Neuronal stem cell (in vitro differentiated cells): Measurements from ENCODE around the gene PRODH.
"Not testable (repeated sequence)": the region's sequence is repeated elsewhere in the genome, so short reads cannot be mapped to it uniquely, and the experiment has no call there.

Source experiments
- DNase-seq: peaks from one replicate; pipeline ENCODE4 v3.0.0-alpha.2; 2013; ENCODE audit warnings: low spot score
- H2AFZ ChIP-seq: one replicate; pipeline ENCODE4 v1.6.1; 2013; ENCODE audit warnings: mild to moderate bottlenecking, low read length, inconsistent platforms
- H2AK5ac ChIP-seq: 2 replicates; pipeline ENCODE4 v1.6.1; 2013; ENCODE audit warnings: low read depth, mild to moderate bottlenecking, inconsistent platforms, low read length, moderate library complexity, mixed read lengths
- H2BK120ac ChIP-seq: 2 replicates; pipeline ENCODE4 v1.6.1; 2013; ENCODE audit warnings: low read depth, mild to moderate bottlenecking, inconsistent platforms, low read length, moderate library complexity, mixed read lengths
- H2BK12ac ChIP-seq: one replicate; pipeline ENCODE4 v1.6.1; 2013; ENCODE audit warnings: low read length, inconsistent platforms
- H2BK15ac ChIP-seq: 2 replicates; pipeline ENCODE4 v1.6.1; 2013; ENCODE audit warnings: mild to moderate bottlenecking, low read length, inconsistent platforms, mixed read lengths
- H2BK5ac ChIP-seq: one replicate; pipeline ENCODE4 v1.6.1; 2013; ENCODE audit warnings: inconsistent platforms, mild to moderate bottlenecking, low read length, moderate library complexity
- H3K14ac ChIP-seq: one replicate; pipeline ENCODE4 v1.6.1; 2013; ENCODE audit warnings: low read length, inconsistent platforms
- H3K18ac ChIP-seq: 2 replicates; pipeline ENCODE4 v1.6.1; 2013; ENCODE audit warnings: low read length, inconsistent platforms
- H3K23ac ChIP-seq: 2 replicates; pipeline ENCODE4 v1.6.1; 2013; ENCODE audit warnings: low read depth, mild to moderate bottlenecking, mixed read lengths, low read length, inconsistent platforms; ENCODE audit not compliant: poor library complexity
- H3K27ac ChIP-seq: replicated peaks from 3 replicates; pipeline ENCODE4 v1.5.1; 2013; ENCODE audit warnings: low read length, inconsistent platforms
- H3K27me3 ChIP-seq, 3 experiments: 2 replicates each; pipeline ENCODE4 v1.6.1; 2013; ENCODE audit warnings: low read length in 3 of 3, mild to moderate bottlenecking in 2 of 3, inconsistent platforms in 1 of 3, low read depth in 1 of 3, mixed read lengths in 1 of 3, moderate library complexity in 1 of 3; ENCODE audit not compliant: control insufficient read depth in 3 of 3, insufficient read depth in 3 of 3
- H3K36me3 ChIP-seq, 2 donors: replicated peaks in 1 of 2; 2 replicates each; pipeline ENCODE4 v1.6.1; 2013; ENCODE audit warnings: low read length in 2 of 2; ENCODE audit not compliant: control insufficient read depth in 2 of 2, insufficient read depth in 2 of 2
- H3K4ac ChIP-seq: 2 replicates; pipeline ENCODE4 v1.6.1; 2013; ENCODE audit warnings: inconsistent platforms, mild to moderate bottlenecking, low read length, moderate library complexity
- H3K4me1 ChIP-seq, 2 donors: 1 replicate in 1 of 2; 2 replicates in 1 of 2; pipeline ENCODE4 v1.6.1; 2013; ENCODE audit warnings: low read length in 2 of 2, low read depth in 1 of 2; ENCODE audit not compliant: control insufficient read depth in 2 of 2, insufficient read depth in 1 of 2
- H3K4me2 ChIP-seq: one replicate; pipeline ENCODE4 v1.6.1; 2013; ENCODE audit warnings: mild to moderate bottlenecking, low read length, inconsistent platforms; ENCODE audit not compliant: insufficient read depth, poor library complexity, severe bottlenecking
- H3K4me3 ChIP-seq, 2 donors: 2 replicates each; pipeline ENCODE4 v1.5.1; 2013; ENCODE audit warnings: low read length in 2 of 2, mild to moderate bottlenecking in 2 of 2, inconsistent platforms in 1 of 2, moderate library complexity in 1 of 2
- H3K79me1 ChIP-seq: one replicate; pipeline ENCODE4 v1.6.1; 2013; ENCODE audit warnings: low read depth, mild to moderate bottlenecking, inconsistent platforms, low read length, moderate library complexity
- H3K9ac ChIP-seq: one replicate; pipeline ENCODE4 v1.6.1; 2013; ENCODE audit warnings: mild to moderate bottlenecking, low read depth, low read length, inconsistent platforms; ENCODE audit not compliant: poor library complexity
- H3K9me3 ChIP-seq, 2 donors: replicated peaks in 1 of 2; 2 replicates each; pipeline versions ENCODE3 to v1.6.1; 2013; ENCODE audit warnings: low read length in 2 of 2, mild to moderate bottlenecking in 2 of 2, inconsistent platforms in 1 of 2, low read depth in 1 of 2, mixed read lengths in 1 of 2, moderate library complexity in 1 of 2; ENCODE audit not compliant: control insufficient read depth in 2 of 2, insufficient read depth in 1 of 2
- H4K8ac ChIP-seq: one replicate; pipeline ENCODE4 v1.6.1; 2013; ENCODE audit warnings: low read depth, mild to moderate bottlenecking, inconsistent platforms, low read length, moderate library complexity
- H4K91ac ChIP-seq: one replicate; pipeline ENCODE4 v1.6.1; 2013; ENCODE audit warnings: low read length, low read depth, mild to moderate bottlenecking, inconsistent platforms; ENCODE audit not compliant: poor library complexity
- WGBS, 2 donors: extraction: QIAGEN DNeasy Blood & Tissue Kit; methylation state at CpG; one replicate each; pipeline ENCODE4 v1.1.7; 2013; ENCODE audit warnings: missing lambda C conversion rate in 2 of 2, mixed read lengths in 1 of 2; ENCODE audit not compliant: insufficient read length in 2 of 2, insufficient replicate concordance in 1 of 2; ENCODE audit errors: extremely low coverage in 2 of 2; 5-methylcytosine and 5-hydroxymethylcytosine counted together

PRODH gene

DNA sequence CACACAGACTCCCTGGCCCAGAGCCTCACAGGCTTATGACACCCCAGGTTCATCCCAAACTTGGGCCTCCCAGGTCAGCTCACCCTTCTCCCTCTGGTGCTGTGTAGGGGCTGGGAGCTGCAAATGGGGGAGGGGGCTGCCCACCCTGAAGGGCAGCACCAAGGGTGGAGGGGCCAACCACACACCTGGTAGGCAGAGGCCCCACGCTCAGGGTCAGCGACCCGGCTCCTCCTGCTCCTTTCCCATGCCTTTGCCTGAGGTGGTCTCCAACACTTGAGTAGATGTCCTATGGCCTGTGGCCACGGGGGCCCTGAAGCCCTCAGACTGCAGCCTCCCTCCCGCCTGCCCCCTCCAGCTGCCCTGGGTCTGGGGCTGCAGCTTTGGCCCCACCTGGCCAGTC is 26.5 kb downstream of the PRODH start:
- DNase-seq = no peak
- no peak overlapping the region for H2BK120ac ChIP-seq
- no CpG with 5 or more reads among the region's 5 CpGs for WGBS, 2 donors

DNA sequence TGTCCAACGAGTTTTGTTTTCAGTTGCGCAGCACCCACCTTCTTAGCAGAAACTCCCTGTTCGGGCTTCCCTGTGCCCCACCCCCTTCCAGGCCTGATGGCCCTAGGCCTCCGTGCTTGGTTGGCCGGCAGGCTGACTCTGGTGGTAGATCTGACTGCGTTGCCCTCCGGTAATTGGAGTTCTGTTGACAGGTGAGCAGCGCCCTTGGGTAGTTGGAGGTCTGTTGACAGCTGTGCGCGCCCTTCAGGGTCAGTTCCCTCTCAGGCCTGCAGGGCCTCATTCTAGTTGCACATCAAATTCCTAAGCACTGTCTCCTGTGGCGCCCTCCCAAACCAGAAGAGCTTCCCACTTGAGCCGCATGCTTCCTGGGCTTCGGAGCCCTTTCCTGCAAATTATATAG is 29.2 kb downstream of the PRODH start:
- Histone ChIP-seq H3K9ac (no peak overlapping the region), H3K27ac (no peak overlapping the region), H3K4me1 (no peaks in the 10 kb centered on the region), H3K4me2 (no peak overlapping the region), H4K91ac (no peak overlapping the region), H3K23ac (no peak overlapping the region), H2BK15ac (no peak overlapping the region), H3K18ac (no peak overlapping the region), H4K8ac (no peak overlapping the region), H3K27me3 (no peaks in the 10 kb centered on the region), H3K4me3 (no peak overlapping the region), H2AK5ac (no peak overlapping the region), H3K9me3 (no peaks in the 10 kb centered on the region), H2BK5ac (no peak overlapping the region), H2BK12ac (no peak overlapping the region), H3K4ac (no peak overlapping the region), H3K79me1 (no peaks in the 10 kb centered on the region), H2BK120ac (no peak overlapping the region), H3K14ac (no peak overlapping the region), H3K36me3 (no peaks in the 10 kb centered on the region), H2AFZ (no peak overlapping the region)
- DNase-seq = no peak
- WGBS, 2 donors = no CpG with 5 or more reads among the region's 13 CpGs

More for the DNA sequence above, 26.5 kb downstream of the PRODH start:
- Histone ChIP-seq H3K36me3 (no peaks in the 10 kb centered on the region), H3K23ac (no peak overlapping the region), H3K4me3 (no peak overlapping the region), H3K4ac (no peak overlapping the region), H2BK12ac (no peak overlapping the region), H3K4me1 (no peaks in the 10 kb centered on the region), H3K27me3 (no peaks in the 10 kb centered on the region), H3K9me3 (no peaks in the 10 kb centered on the region), H2AFZ (no peak overlapping the region), H3K18ac (no peak overlapping the region), H4K91ac (no peak overlapping the region), H2BK5ac (no peak overlapping the region), H3K9ac (no peak overlapping the region), H3K79me1 (no peaks in the 10 kb centered on the region), H3K27ac (no peak overlapping the region), H2BK15ac (no peak overlapping the region), H3K14ac (no peak overlapping the region), H3K4me2 (no peak overlapping the region), H2AK5ac (no peak overlapping the region), H4K8ac (no peak overlapping the region)

DNA sequence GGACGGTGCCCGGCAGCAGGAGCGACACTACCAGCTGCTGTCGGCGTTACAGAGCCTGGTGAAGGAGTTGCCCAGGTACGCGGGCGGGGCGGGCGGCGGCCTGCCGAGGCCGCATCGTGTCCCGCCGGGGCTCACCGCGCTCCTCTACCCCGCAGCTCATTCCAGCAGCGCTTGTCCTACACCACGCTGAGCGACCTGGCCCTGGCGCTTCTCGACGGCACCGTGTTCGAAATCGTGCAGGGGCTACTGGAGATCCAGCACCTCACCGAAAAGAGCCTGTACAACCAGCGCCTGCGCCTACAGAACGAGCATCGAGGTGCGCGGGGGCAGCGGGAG is 29.7 kb downstream of the PRODH start:
- not testable (repeated sequence) for H2AFZ ChIP-seq, H3K36me3 ChIP-seq

DNA sequence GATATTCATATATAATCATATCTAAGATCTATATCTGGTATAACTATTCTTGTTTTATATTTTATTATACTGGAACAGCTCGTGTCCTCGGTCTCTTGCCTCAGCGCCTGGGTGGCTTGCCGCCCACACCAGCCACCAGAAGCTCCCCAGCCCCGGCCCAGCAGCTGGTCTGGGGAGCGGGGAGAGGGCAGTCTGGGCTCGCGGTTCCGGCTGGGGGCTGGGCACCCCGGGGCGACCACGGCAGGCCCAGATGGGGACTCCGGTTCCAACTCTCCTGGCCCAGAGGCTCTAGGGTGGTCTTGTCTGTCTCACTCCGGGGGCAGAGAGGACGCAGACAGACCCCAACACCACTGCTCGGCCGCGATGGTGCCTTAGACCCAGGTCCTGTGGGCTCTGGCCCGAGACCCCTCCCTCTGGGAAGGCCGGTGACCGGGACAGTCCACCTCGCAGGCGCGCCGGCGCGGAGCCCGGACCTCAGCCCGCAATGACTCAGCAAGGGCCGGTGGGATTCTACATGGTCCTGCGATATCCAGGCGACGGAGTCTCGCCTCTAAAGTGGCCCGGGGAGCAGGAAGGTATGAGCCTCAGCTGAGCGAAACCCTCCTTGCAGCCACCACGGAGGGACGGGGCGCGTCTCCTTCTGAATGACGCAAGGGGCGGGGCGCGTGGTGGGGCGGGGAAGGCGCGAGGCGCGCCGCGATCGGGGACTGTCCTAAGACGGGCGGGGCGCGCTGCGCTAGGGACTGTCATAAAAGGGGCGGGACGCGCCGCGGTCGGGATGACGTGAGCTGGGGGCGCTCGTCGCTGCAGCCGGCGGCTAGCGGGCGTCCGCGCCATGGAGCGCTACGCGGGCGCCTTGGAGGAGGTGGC is 30.3 kb downstream of the PRODH start, which contains the start of gene DGCR6:
TSS of gene DGCR6 (plus strand) at position 781 of the 870 bp plus-strand sequence. CDS start at position 836, 55 bp downstream.
- Histone ChIP-seq H3K4me3 (no peak within 1 kb of the TSS), H3K23ac (no peak within 1 kb of the TSS), H2BK15ac (no peak within 1 kb of the TSS), H3K14ac (no peak within 1 kb of the TSS), H3K4me1 (no peaks in the 10 kb centered on the region), H3K79me1 (no peaks in the 10 kb centered on the region), H3K27me3 (no peaks in the 10 kb centered on the region), H2BK12ac (no peak within 1 kb of the TSS), H3K9ac (no peak within 1 kb of the TSS), H4K91ac (no peak within 1 kb of the TSS), H3K4ac (no peak within 1 kb of the TSS), H3K9me3 (no peaks in the 10 kb centered on the region), H2AFZ (no peak within 1 kb of the TSS), H3K36me3 (no peaks in the 10 kb centered on the region), H3K4me2 (no peak within 1 kb of the TSS), H4K8ac (no peak within 1 kb of the TSS), H3K18ac (no peak within 1 kb of the TSS), H3K27ac (no peak within 1 kb of the TSS), H2AK5ac (no peak within 1 kb of the TSS), H2BK5ac (no peak within 1 kb of the TSS), H2BK120ac (no peak within 1 kb of the TSS)
- no peak for DNase-seq
- no CpG with 5 or more reads among the region's 77 CpGs for WGBS, 2 donors

More for the DNA sequence above, 29.7 kb downstream of the PRODH start:
- not testable (repeated sequence) for DNase-seq, H3K14ac ChIP-seq, H3K4ac ChIP-seq, H3K27me3 ChIP-seq, H3K79me1 ChIP-seq, H3K27ac ChIP-seq, H4K8ac ChIP-seq, H2BK15ac ChIP-seq, H4K91ac ChIP-seq, H3K18ac ChIP-seq, H2AK5ac ChIP-seq, H3K4me1 ChIP-seq, H3K4me3 ChIP-seq, H3K9ac ChIP-seq, H2BK120ac ChIP-seq, H3K23ac ChIP-seq, H3K4me2 ChIP-seq, H2BK5ac ChIP-seq, H2BK12ac ChIP-seq, H3K9me3 ChIP-seq
- WGBS, 2 donors = no CpG with 5 or more reads among the region's 36 CpGs
